GM18873 (cell line): ENCODE results near the gene TRIM2.

Experiments used
- ATAC-seq: cut with Tn5 transposase; IDR thresholded peaks from one replicate; pipeline ENCODE4 v1.9.1; 2021; ENCODE audit warnings: mild to moderate bottlenecking, moderate library complexity, moderate number of reproducible peaks; ENCODE audit not compliant: unreplicated experiment, low FRiP score

TRIM2 gene

GRCh38 chr4:153324046-153324445 is 119.8 kb downstream of the TRIM2 start:
- no peak for ATAC-seq

- no peak for ATAC-seq
Observed at GRCh38 chr4:153325558-153325957, 121.3 kb downstream of the TRIM2 start.

GRCh38 chr4:153326513-153326912 is 122.3 kb downstream of the TRIM2 start:
- ATAC-seq: no peak

- ATAC-seq: no peak
Observed at GRCh38 chr4:153327247-153327646, 123.0 kb downstream of the TRIM2 start.

- ATAC-seq: no peak
Observed at GRCh38 chr4:153332936-153333335, 128.7 kb downstream of the TRIM2 start.

- no peak for ATAC-seq
Observed at GRCh38 chr4:153333874-153334273, 129.6 kb downstream of the TRIM2 start.

GRCh38 chr4:153335665-153336064 is 131.4 kb downstream of the TRIM2 start:
- no peak for ATAC-seq

GRCh38 chr4:153337686-153338085 is 133.4 kb downstream of the TRIM2 start:
- no peak for ATAC-seq

GRCh38 chr4:153341575-153342090 is 137.4 kb downstream of the TRIM2 start:
- ATAC-seq: no peak

GRCh38 chr4:153342751-153343552 is 138.7 kb downstream of the TRIM2 start:
- no peak for ATAC-seq

GRCh38 chr4:153344131-153345011 is 140.1 kb downstream of the TRIM2 start, which contains the start of gene MND1:
MND1 (plus strand) TSS chr4:153344688; CDS start chr4:153344738, 50 bp downstream.
- peak; percentile 58 for ATAC-seq

GRCh38 chr4:153345012-153345981 is 141.1 kb downstream of the TRIM2 start:
- peak; percentile 25 for ATAC-seq

GRCh38 chr4:153346031-153346430 is 141.8 kb downstream of the TRIM2 start:
- no peak for ATAC-seq

- ATAC-seq: no peak
Observed at GRCh38 chr4:153346563-153346962, 142.3 kb downstream of the TRIM2 start.

GRCh38 chr4:153347117-153347516 is 142.9 kb downstream of the TRIM2 start:
- no peak for ATAC-seq

GRCh38 chr4:153348006-153348405 is 143.8 kb downstream of the TRIM2 start:
- no peak for ATAC-seq

- no peak for ATAC-seq
Observed at GRCh38 chr4:153349206-153349805, 145.1 kb downstream of the TRIM2 start.

- ATAC-seq: no peak
Observed at GRCh38 chr4:153362184-153362583, 157.9 kb downstream of the TRIM2 start.

- no peak for ATAC-seq
Observed at GRCh38 chr4:153364061-153364460, 159.8 kb downstream of the TRIM2 start.

- no peak for ATAC-seq
Observed at GRCh38 chr4:153365003-153365402, 160.8 kb downstream of the TRIM2 start.
